Osteoblast (primary cell): Measurements from ENCODE around the gene DMD. TPM values are rescaled to one million over a fixed set of nuclear protein-coding genes. Genes with fewer than 3 reads are reported as not detected.

Experiments used
- DNase-seq: peaks from one replicate; pipeline ENCODE4 v3.0.0; 2011; ENCODE audit warnings: low spot score, mixed read lengths; ENCODE audit not compliant: insufficient read length; ENCODE audit errors: missing footprints
- H2AFZ ChIP-seq: 2 replicates; pipeline ENCODE4 v1.6.0; 2011; ENCODE audit warnings: mild to moderate bottlenecking, low read length
- H3K27ac ChIP-seq: 2 replicates; pipeline ENCODE4 v1.5.1; 2011; ENCODE audit warnings: mild to moderate bottlenecking, low read depth, low read length, moderate library complexity
- H3K27me3 ChIP-seq: 2 replicates; pipeline ENCODE4 v1.6.0; 2012; ENCODE audit warnings: mild to moderate bottlenecking, control low read depth, inconsistent platforms, low read length, moderate library complexity; ENCODE audit not compliant: insufficient read depth
- H3K36me3 ChIP-seq: 2 replicates; pipeline ENCODE4 v1.5.1; 2011; ENCODE audit warnings: mild to moderate bottlenecking, low read length, control low read depth, moderate library complexity; ENCODE audit not compliant: insufficient read depth
- H3K4me1 ChIP-seq: 2 replicates; pipeline ENCODE4 v1.5.1; 2011; ENCODE audit warnings: mild to moderate bottlenecking, low read length, control low read depth, moderate library complexity; ENCODE audit not compliant: insufficient read depth
- H3K4me2 ChIP-seq: 2 replicates; pipeline ENCODE4 v1.6.0; 2011; ENCODE audit warnings: mild to moderate bottlenecking, low read length; ENCODE audit not compliant: insufficient read depth
- H3K4me3 ChIP-seq: fragments of 200-600 bp; sonication (generic); 3 replicates; pipeline ENCODE4 v1.5.1; 2012; ENCODE audit warnings: mild to moderate bottlenecking, low read length, inconsistent platforms; ENCODE audit not compliant: insufficient read depth
- H3K79me2 ChIP-seq: 2 replicates; pipeline ENCODE4 v1.6.0; 2012; ENCODE audit warnings: mild to moderate bottlenecking, low read length, control low read depth, inconsistent platforms; ENCODE audit not compliant: insufficient read depth
- H3K9me3 ChIP-seq: 2 replicates; pipeline ENCODE4 v1.5.1; 2011; ENCODE audit warnings: low read depth, low read length, control low read depth
- H4K20me1 ChIP-seq: 2 replicates; pipeline ENCODE4 v1.6.0; 2012; ENCODE audit warnings: mild to moderate bottlenecking, low read length, control low read depth; ENCODE audit not compliant: insufficient read depth
- total RNA-seq: library from RNA; depleted of rRNA; stranded (reverse); fragments of >200 nt; gene quantifications from 2 replicates; pipeline ENCODE4 v1.2.3, GENCODE V29; 2012
- TF ChIP-seq, protein P1 (sequence below): IDR thresholded peaks from 2 replicates; pipeline ENCODE4 v1.5.1; 2011; ENCODE audit warnings: mild to moderate bottlenecking, low read depth, low read length, moderate library complexity; ENCODE audit errors: extremely low read depth

The DMD gene
- total RNA-seq, 1 donor: 12.7 TPM

- no peaks in the 10 kb centered on the region for H4K20me1 ChIP-seq
- no peak overlapping the region for H2AFZ ChIP-seq
- H3K27ac ChIP-seq: no peak overlapping the region
- no peaks in the 10 kb centered on the region for H3K4me1 ChIP-seq
- TF ChIP-seq, protein P1, sequence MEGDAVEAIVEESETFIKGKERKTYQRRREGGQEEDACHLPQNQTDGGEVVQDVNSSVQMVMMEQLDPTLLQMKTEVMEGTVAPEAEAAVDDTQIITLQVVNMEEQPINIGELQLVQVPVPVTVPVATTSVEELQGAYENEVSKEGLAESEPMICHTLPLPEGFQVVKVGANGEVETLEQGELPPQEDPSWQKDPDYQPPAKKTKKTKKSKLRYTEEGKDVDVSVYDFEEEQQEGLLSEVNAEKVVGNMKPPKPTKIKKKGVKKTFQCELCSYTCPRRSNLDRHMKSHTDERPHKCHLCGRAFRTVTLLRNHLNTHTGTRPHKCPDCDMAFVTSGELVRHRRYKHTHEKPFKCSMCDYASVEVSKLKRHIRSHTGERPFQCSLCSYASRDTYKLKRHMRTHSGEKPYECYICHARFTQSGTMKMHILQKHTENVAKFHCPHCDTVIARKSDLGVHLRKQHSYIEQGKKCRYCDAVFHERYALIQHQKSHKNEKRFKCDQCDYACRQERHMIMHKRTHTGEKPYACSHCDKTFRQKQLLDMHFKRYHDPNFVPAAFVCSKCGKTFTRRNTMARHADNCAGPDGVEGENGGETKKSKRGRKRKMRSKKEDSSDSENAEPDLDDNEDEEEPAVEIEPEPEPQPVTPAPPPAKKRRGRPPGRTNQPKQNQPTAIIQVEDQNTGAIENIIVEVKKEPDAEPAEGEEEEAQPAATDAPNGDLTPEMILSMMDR: no peak
- no peak overlapping the region for H3K4me2 ChIP-seq
- no peaks in the 10 kb centered on the region for H3K36me3 ChIP-seq
- no peaks in the 10 kb centered on the region for H3K27me3 ChIP-seq
- no peak overlapping the region for H3K4me3 ChIP-seq
- no peaks in the 10 kb centered on the region for H3K79me2 ChIP-seq
- H3K9me3 ChIP-seq: no peaks in the 10 kb centered on the region
- DNase-seq: no peak
These were observed 1366.3 kb downstream of the DMD start for GRCh38 chrX:31845003-31845402.

- Histone ChIP-seq H3K4me3 (no peak overlapping the region), H3K4me1 (no peaks in the 10 kb centered on the region), H3K27ac (no peak overlapping the region), H3K4me2 (no peak overlapping the region), H4K20me1 (no peaks in the 10 kb centered on the region), H3K27me3 (no peaks in the 10 kb centered on the region), H2AFZ (no peak overlapping the region), H3K36me3 (no peaks in the 10 kb centered on the region), H3K9me3 (no peaks in the 10 kb centered on the region), H3K79me2 (no peaks in the 10 kb centered on the region)
- TF ChIP-seq, protein P1: no peak
- no peak for DNase-seq
These were observed 1372.7 kb downstream of the DMD start for GRCh38 chrX:31838617-31839016.

DNA sequence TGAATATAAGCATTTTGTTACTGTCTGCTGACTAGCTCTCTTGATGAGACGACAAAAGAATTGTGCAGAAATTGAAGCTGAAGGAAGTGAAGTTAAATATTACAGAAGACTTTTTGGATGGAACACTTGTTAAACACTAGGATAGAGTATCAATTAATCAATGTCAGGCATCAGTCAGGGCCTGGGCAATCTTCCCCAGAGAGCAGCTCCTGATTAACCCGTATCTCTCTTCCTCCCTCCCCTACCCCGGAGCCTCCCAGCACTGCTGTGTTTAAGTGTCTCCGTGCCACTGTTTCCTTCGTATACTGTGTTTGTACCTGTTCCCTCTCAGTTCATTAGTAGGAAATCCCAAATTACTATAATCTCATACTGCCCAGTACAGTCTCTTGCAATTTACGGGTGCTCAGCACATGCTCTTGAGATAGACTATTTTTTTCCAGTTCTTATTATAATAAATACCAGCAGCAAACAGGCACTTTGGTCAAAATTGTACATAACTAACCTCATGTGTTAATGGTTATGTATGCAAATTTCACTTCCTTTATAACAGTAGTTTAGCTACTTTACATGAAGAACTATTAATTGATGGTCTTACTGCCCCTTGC, 1373.8 kb downstream of the DMD start:
- Histone ChIP-seq H3K36me3 (no peaks in the 10 kb centered on the region), H3K79me2 (no peaks in the 10 kb centered on the region), H3K27ac (no peak overlapping the region), H3K27me3 (no peaks in the 10 kb centered on the region), H4K20me1 (no peaks in the 10 kb centered on the region), H3K9me3 (no peaks in the 10 kb centered on the region), H3K4me2 (no peak overlapping the region), H2AFZ (no peak overlapping the region), H3K4me3 (no peak overlapping the region), H3K4me1 (no peaks in the 10 kb centered on the region)
- TF ChIP-seq, protein P1: no peak
- DNase-seq: no peak

GRCh38 chrX:31836479-31836878, 1374.9 kb downstream of the DMD start:
- no peak overlapping the region for H3K4me3 ChIP-seq
- H3K4me2 ChIP-seq: no peak overlapping the region
- H3K36me3 ChIP-seq: no peaks in the 10 kb centered on the region
- TF ChIP-seq, protein P1: no peak
- no peak overlapping the region for H2AFZ ChIP-seq
- no peaks in the 10 kb centered on the region for H3K4me1 ChIP-seq
- no peaks in the 10 kb centered on the region for H3K27me3 ChIP-seq
- H4K20me1 ChIP-seq: no peaks in the 10 kb centered on the region
- no peaks in the 10 kb centered on the region for H3K9me3 ChIP-seq
- no peak for DNase-seq
- H3K79me2 ChIP-seq: no peaks in the 10 kb centered on the region
- no peak overlapping the region for H3K27ac ChIP-seq
